Small intestine (tissue), 7 donors: ENCODE measurements around the gene PLIN5. TPM values are rescaled to one million over a fixed set of nuclear protein-coding genes. Genes with fewer than 3 reads are reported as not detected.

Source experiments
- DNase-seq, 2 donors: peaks; one replicate each; pipeline versions ENCODE4 v3.0.0 to v3.0.0-alpha.2; 2013
- FAIRE-seq: peaks from 2 replicates; lab custom pipeline; 2012; peaks lifted over from hg19 to GRCh38; lab: Jason Lieb, UNC
- H3K27ac ChIP-seq, 3 donors: one replicate each; pipeline ENCODE4 v1.5.1; 2013; ENCODE audit warnings: low read length in 2 of 3, mild to moderate bottlenecking in 2 of 3, control low read depth in 1 of 3, inconsistent platforms in 1 of 3, low read depth in 1 of 3, moderate library complexity in 1 of 3
- H3K27me3 ChIP-seq, 3 donors: one replicate each; pipeline ENCODE4 v1.6.1; 2013; ENCODE audit warnings: low read length in 3 of 3, inconsistent platforms in 1 of 3; ENCODE audit not compliant: control insufficient read depth in 3 of 3, insufficient read depth in 3 of 3
- H3K36me3 ChIP-seq, 3 donors: one replicate each; pipeline ENCODE4 v1.6.1; 2013; ENCODE audit warnings: low read length in 3 of 3, inconsistent platforms in 1 of 3, low read depth in 1 of 3, mild to moderate bottlenecking in 1 of 3, moderate library complexity in 1 of 3; ENCODE audit not compliant: control insufficient read depth in 3 of 3, insufficient read depth in 2 of 3
- H3K4me1 ChIP-seq, 3 donors: one replicate each; pipeline ENCODE4 v1.6.1; 2013; ENCODE audit warnings: low read length in 2 of 3, inconsistent platforms in 1 of 3, low read depth in 1 of 3, mild to moderate bottlenecking in 1 of 3, moderate library complexity in 1 of 3; ENCODE audit not compliant: control insufficient read depth in 3 of 3, insufficient read depth in 2 of 3
- H3K4me3 ChIP-seq, 3 donors: one replicate each; pipeline ENCODE4 v1.5.1; 2013; ENCODE audit warnings: low read length in 3 of 3, control low read depth in 1 of 3, inconsistent platforms in 1 of 3, low read depth in 1 of 3, mild to moderate bottlenecking in 1 of 3, moderate library complexity in 1 of 3
- H3K9me3 ChIP-seq, 2 donors: one replicate each; pipeline ENCODE4 v1.6.1; 2013; ENCODE audit warnings: low read depth in 1 of 2, low read length in 1 of 2; ENCODE audit not compliant: control insufficient read depth in 2 of 2, insufficient read depth in 1 of 2
- WGBS, 3 donors: extraction: QIAGEN DNeasy Blood & Tissue Kit; methylation state at CpG; one replicate each; pipeline ENCODE4 v1.1.7; 2013; 5-methylcytosine and 5-hydroxymethylcytosine counted together
- polyA plus RNA-seq, 4 donors: library from polyadenylated mRNA; stranded (reverse) in 3 of 4; unstranded in 1 of 4; fragments of 200-250 nt in 3 of 4; fragments of 120-200 nt in 1 of 4; gene quantifications; one replicate each; pipeline versions ENCODE4 v1.2.1 to v1.2.3, GENCODE V29; 2013
- donor health status: healthy with polysubstance abuse.
- donor health status: control.
- donor health status: control.
- donor health status: Bipolar disorder and iron deficiency.
- donor health status: healthy.

Gene PLIN5
- polyA plus RNA-seq, 4 donors: 0.27 to 4.5 (median 1.9) TPM

- 2 to 5% (median 4%) methylated on average over 30 to 50 of the region's 50 CpGs for WGBS, 3 donors
- peaks cover 23 to 87% (median 24%) of the 10 kb centered on the region in 3 donors for H3K27me3 ChIP-seq
Observed at GRCh38 chr19:4580021-4580901, 45.2 kb upstream of the PLIN5 start.

GRCh38 chr19:4579389-4579788 lies 44.4 kb upstream of the PLIN5 start:
- peaks cover 23 to 85% (median 23%) of the 10 kb centered on the region in 3 donors for H3K27me3 ChIP-seq
- FAIRE-seq: no peak

More at GRCh38 chr19:4580021-4580901, 45.2 kb upstream of the PLIN5 start:
- DNase-seq (no peak), FAIRE-seq (no peak)
- no peaks in the 10 kb centered on the region for H3K9me3 ChIP-seq
- no peak overlapping the region for H3K4me3 ChIP-seq
- no peaks in the 10 kb centered on the region for H3K36me3 ChIP-seq
- H3K27ac ChIP-seq: no peak overlapping the region
- peaks cover 0 to 6% (median 0%) of the 10 kb centered on the region in 3 donors for H3K4me1 ChIP-seq

GRCh38 chr19:4578552-4579248 lies 43.7 kb upstream of the PLIN5 start:
- FAIRE-seq (no peak), DNase-seq (no peak)
- peaks cover 21 to 85% (median 23%) of the 10 kb centered on the region in 3 donors for H3K27me3 ChIP-seq
- no peaks in the 10 kb centered on the region for H3K4me1 ChIP-seq
- H3K4me3 ChIP-seq: no peak overlapping the region
- no peak overlapping the region for H3K27ac ChIP-seq
- no peaks in the 10 kb centered on the region for H3K36me3 ChIP-seq
- no peaks in the 10 kb centered on the region for H3K9me3 ChIP-seq
- WGBS, 3 donors: 37 to 54% (median 37%) methylated on average over 11 of the region's 11 CpGs

More at GRCh38 chr19:4579389-4579788, 44.4 kb upstream of the PLIN5 start:
- Histone ChIP-seq H3K4me3 (no peak overlapping the region), H3K36me3 (no peaks in the 10 kb centered on the region), H3K9me3 (no peaks in the 10 kb centered on the region), H3K4me1 (peaks cover 0 to 2% (median 0%) of the 10 kb centered on the region in 3 donors), H3K27ac (no peak overlapping the region)
- WGBS, 3 donors: 68 to 76% (median 75%) methylated on average over 8 of the region's 8 CpGs
- no peak for DNase-seq

GRCh38 chr19:4577020-4577782 lies 42.2 kb upstream of the PLIN5 start:
- H3K36me3 ChIP-seq: no peaks in the 10 kb centered on the region
- DNase-seq: no peak
- H3K4me3 ChIP-seq: no peak overlapping the region
- FAIRE-seq: no peak
- H3K9me3 ChIP-seq: no peaks in the 10 kb centered on the region
- H3K27ac ChIP-seq: no peak overlapping the region
- H3K27me3 ChIP-seq: peaks cover 16 to 76% (median 16%) of the 10 kb centered on the region in 3 donors
- H3K4me1 ChIP-seq: no peaks in the 10 kb centered on the region
- WGBS, 3 donors: 67 to 78% (median 77%) methylated on average over 4 to 5 of the region's 5 CpGs

- 46 to 55% (median 47%) methylated on average over 17 of the region's 17 CpGs for WGBS, 3 donors
- H3K9me3 ChIP-seq: no peaks in the 10 kb centered on the region
- peak; percentile 36 to 44 for DNase-seq
- H3K27ac ChIP-seq: peak overlapping the region in 1 of 3 donors; percentile 69
- no peak for FAIRE-seq
- H3K27me3 ChIP-seq: peaks cover 7 to 70% (median 11%) of the 10 kb centered on the region in 3 donors
- H3K4me1 ChIP-seq: no peaks in the 10 kb centered on the region
- no peaks in the 10 kb centered on the region for H3K36me3 ChIP-seq
- no peak overlapping the region for H3K4me3 ChIP-seq
Observed at GRCh38 chr19:4576016-4576933, 41.3 kb upstream of the PLIN5 start.

- no peak for DNase-seq
- H3K4me1 ChIP-seq: no peaks in the 10 kb centered on the region
- no peaks in the 10 kb centered on the region for H3K9me3 ChIP-seq
- H3K27ac ChIP-seq: peak overlapping the region in 1 of 3 donors; percentile 69
- peaks cover 7 to 64% (median 11%) of the 10 kb centered on the region in 3 donors for H3K27me3 ChIP-seq
- no peaks in the 10 kb centered on the region for H3K36me3 ChIP-seq
- H3K4me3 ChIP-seq: no peak overlapping the region
- 20 to 26% (median 24%) methylated on average over 19 of the region's 19 CpGs for WGBS, 3 donors
- FAIRE-seq: no peak
Observed at GRCh38 chr19:4575267-4576015, 40.4 kb upstream of the PLIN5 start.

- H3K4me3 ChIP-seq: no peak overlapping the region
- peaks cover 0 to 46% (median 3%) of the 10 kb centered on the region in 3 donors for H3K27me3 ChIP-seq
- FAIRE-seq (no peak), DNase-seq (no peak)
- no peaks in the 10 kb centered on the region for H3K9me3 ChIP-seq
- H3K36me3 ChIP-seq: no peaks in the 10 kb centered on the region
- H3K27ac ChIP-seq: no peak overlapping the region
- H3K4me1 ChIP-seq: no peaks in the 10 kb centered on the region
- 70 to 80% (median 70%) methylated on average over 6 of the region's 6 CpGs for WGBS, 3 donors
Observed at GRCh38 chr19:4573682-4574081, 38.7 kb upstream of the PLIN5 start.
